Common myeloid progenitor, CD34-positive (primary cell): ENCODE data around the gene AP1B1.

Source experiments
- CTCF ChIA-PET: fragments of 350-600 bp; sonication (Branson Sonifier 250); formaldehyde crosslinking; loops from one replicate; lab custom pipeline; 2021; ENCODE audit warnings: antibody characterized with exemption; lab: Charles Lee
- POLR2A ChIA-PET: fragments of 350-600 bp; sonication (Branson Sonifier 250); formaldehyde crosslinking; loops from one replicate; lab custom pipeline; 2021; ENCODE audit warnings: antibody characterized with exemption; lab: Charles Lee
- DNase-seq, 3 donors: peaks; one replicate each; pipeline versions ENCODE4 v3.0.0 to v3.0.0-alpha.2; 2013
- H3K27ac ChIP-seq, 2 experiments: 1 replicate in 1 of 2; 2 replicates in 1 of 2; pipeline ENCODE4 v1.7.0; 2013; ENCODE audit warnings: inconsistent platforms in 2 of 2, low read length in 2 of 2, mild to moderate bottlenecking in 2 of 2, low read depth in 1 of 2, moderate library complexity in 1 of 2; ENCODE audit not compliant: severe bottlenecking in 2 of 2, insufficient read depth in 1 of 2, poor library complexity in 1 of 2
- H3K27me3 ChIP-seq, 5 experiments: replicated peaks in 2 of 5; 1 replicate in 3 of 5; 2 replicates in 2 of 5; pipeline versions ENCODE4 v1.6.1 to v1.7.0; 2013; ENCODE audit warnings: low read length in 4 of 5, mild to moderate bottlenecking in 2 of 5, moderate library complexity in 2 of 5, inconsistent platforms in 1 of 5; ENCODE audit not compliant: insufficient read depth in 5 of 5, control insufficient read depth in 4 of 5
- H3K36me3 ChIP-seq, 4 experiments: 1 replicate in 2 of 4; 2 replicates in 2 of 4; pipeline versions ENCODE4 v1.6.1 to v1.7.0; 2013; ENCODE audit warnings: low read length in 3 of 4, control low read depth in 1 of 4, mild to moderate bottlenecking in 1 of 4; ENCODE audit not compliant: control insufficient read depth in 4 of 4, insufficient read depth in 4 of 4
- H3K4me1 ChIP-seq, 4 experiments: 1 replicate in 3 of 4; 2 replicates in 1 of 4; pipeline versions ENCODE4 v1.6.1 to v1.7.1; 2013; ENCODE audit warnings: low read length in 3 of 4, mild to moderate bottlenecking in 3 of 4, control low read depth in 1 of 4, inconsistent platforms in 1 of 4, moderate library complexity in 1 of 4; ENCODE audit not compliant: control insufficient read depth in 4 of 4, insufficient read depth in 4 of 4; ENCODE audit errors: control extremely low read depth in 1 of 4
- H3K4me3 ChIP-seq, 7 experiments: 1 replicate in 4 of 7; 2 replicates in 3 of 7; pipeline versions ENCODE4 v1.5.1 to v1.7.0; 2013; ENCODE audit warnings: mild to moderate bottlenecking in 7 of 7, low read length in 6 of 7, moderate library complexity in 6 of 7, inconsistent platforms in 2 of 7, low read depth in 2 of 7, control low read depth in 1 of 7; ENCODE audit not compliant: insufficient read depth in 4 of 7, control insufficient read depth in 1 of 7; ENCODE audit errors: extremely low read depth in 1 of 7
- H3K9me3 ChIP-seq, 5 experiments: 1 replicate in 4 of 5; 2 replicates in 1 of 5; pipeline versions ENCODE4 v1.6.1 to v1.7.1; 2013; ENCODE audit warnings: low read length in 4 of 5, mild to moderate bottlenecking in 2 of 5, inconsistent platforms in 1 of 5, low read depth in 1 of 5, moderate library complexity in 1 of 5; ENCODE audit not compliant: control insufficient read depth in 4 of 5, insufficient read depth in 2 of 5; ENCODE audit errors: control extremely low read depth in 1 of 5
- WGBS: methylation state at CpG from one replicate; pipeline ENCODE4 v1.1.5; 2013; ENCODE audit not compliant: insufficient coverage; 5-methylcytosine and 5-hydroxymethylcytosine counted together

Gene AP1B1

DNA sequence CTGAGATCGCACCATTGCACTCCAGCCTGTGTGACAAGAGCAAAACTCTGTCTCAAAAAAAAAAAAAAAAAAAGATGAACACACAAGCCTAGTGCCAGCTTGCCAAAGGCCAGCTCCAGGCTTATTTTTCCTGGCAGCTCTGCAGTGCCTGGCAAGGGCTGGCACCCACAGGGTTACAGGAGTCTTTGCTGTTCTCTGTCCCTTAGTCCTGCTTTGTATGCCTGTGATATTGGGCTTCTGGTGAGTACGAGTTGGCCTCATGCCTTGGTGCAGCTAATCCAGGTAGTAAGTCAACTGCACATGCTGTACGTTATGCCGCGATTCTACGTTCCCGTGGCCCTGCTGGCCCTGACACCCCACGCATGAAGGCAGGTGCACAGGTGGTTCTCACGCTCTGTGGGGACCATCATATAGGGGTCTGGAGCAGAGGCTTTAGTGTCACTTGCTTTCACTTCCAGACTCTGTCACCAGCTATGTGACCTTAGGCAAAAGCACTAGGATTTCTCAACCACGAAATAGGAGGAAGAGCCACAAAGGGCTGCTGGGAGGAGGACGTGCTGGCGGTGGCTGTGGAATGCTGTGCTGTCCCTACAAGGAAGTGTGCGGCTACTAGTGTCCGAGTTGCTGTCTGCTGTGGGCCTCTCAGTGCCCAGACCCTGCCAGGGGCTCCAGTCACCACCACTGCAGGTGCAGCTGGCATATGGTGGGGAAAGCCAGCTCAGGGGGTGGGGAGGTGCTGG lies 51.4 kb downstream of the AP1B1 start:
- ChIA-PET POLR2A (interaction anchor here (0.5 to 1.1 kb wide), 2 partner anchors 10 to 30 kb away, joined by 4 to 5 read pairs; no protein-coding TSS in a partner anchor), CTCF (interaction anchor here (1.1 to 1.2 kb wide), 2 partner anchors 11 to 21 kb away, joined by 3 to 4 read pairs; no protein-coding TSS in a partner anchor)
- Histone ChIP-seq H3K27ac (no peak overlapping the region), H3K4me1 (no peaks in the 10 kb centered on the region), H3K36me3 (peaks cover 8 to 96% (median 77%) of the 10 kb centered on the region in 4 experiments), H3K27me3 (no peaks in the 10 kb centered on the region), H3K4me3 (no peak overlapping the region), H3K9me3 (no peaks in the 10 kb centered on the region)
- DNase-seq: no peak
- WGBS: 98% methylated on average over 14 of the region's 14 CpGs

DNA sequence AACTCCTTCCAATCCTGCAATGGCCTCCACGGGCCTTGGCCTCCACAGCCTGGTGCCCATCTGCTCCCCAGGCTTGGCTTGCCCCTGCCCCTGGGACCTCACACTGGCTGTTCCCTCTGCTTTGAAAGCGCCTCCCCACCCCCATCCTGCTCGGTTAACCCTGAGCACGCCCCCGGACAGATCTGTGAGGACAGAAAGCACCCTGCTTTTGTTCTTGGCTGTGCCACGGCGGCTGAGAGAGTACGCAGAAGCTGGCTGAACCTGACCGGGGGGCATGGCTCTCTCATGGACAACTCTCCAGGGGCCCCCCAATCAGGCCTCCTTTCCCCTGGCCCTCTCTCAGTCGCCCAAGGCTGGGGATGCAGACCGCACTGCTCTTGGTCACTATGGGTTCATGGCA lies 52.7 kb downstream of the AP1B1 start:
- no peak for DNase-seq
- CTCF ChIA-PET: interaction anchor here (1.1 to 1.2 kb wide), 2 partner anchors 15 to 22 kb away, joined by 4 read pairs; no protein-coding TSS in a partner anchor
- POLR2A ChIA-PET: no interaction called here
- no peaks in the 10 kb centered on the region for H3K9me3 ChIP-seq
- H3K4me1 ChIP-seq: no peaks in the 10 kb centered on the region
- H3K27ac ChIP-seq: no peak overlapping the region
- no peaks in the 10 kb centered on the region for H3K27me3 ChIP-seq
- no peak overlapping the region for H3K4me3 ChIP-seq
- 97% methylated on average over 11 of the region's 11 CpGs for WGBS
- peaks cover 8 to 96% (median 77%) of the 10 kb centered on the region in 4 experiments for H3K36me3 ChIP-seq

DNA sequence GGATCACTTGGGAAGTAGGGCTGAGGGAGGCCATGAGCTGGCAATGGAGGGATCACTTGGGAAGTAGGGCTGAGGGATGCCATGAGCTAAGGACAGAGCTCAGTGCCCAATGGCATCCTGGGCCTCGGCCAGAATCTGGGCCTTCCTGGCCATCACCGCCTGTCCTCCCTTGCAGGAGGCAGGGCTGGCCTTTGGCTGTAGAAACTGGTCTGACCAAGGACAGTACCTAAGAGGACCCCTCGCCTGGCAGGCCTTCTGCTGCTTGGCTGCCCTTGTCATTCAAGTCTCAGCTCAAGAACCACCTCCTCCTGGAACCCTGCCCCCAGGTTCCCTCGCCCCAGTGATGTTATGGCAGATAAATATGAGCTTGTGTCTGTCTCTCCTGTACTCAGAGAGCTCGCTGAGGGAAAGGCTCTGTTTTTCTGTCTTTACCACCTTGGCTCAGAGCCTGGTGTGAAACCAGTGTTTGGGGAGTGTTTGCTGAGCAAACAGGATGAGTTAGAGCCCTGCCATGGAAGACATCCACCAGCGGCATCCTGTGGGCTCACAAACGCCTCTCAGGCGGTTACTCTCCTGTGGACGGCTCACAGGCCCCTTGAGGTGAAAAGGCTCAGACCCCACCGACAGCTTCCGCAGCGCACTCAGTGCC lies 53.5 kb downstream of the AP1B1 start:
- H3K9me3 ChIP-seq: no peaks in the 10 kb centered on the region
- ChIA-PET POLR2A (no interaction called here), CTCF (interaction anchor here (1.1 kb wide), 1 partner anchor 14 kb away, joined by 4 read pairs; no protein-coding TSS in a partner anchor)
- no peak overlapping the region for H3K27ac ChIP-seq
- DNase-seq: no peak
- H3K36me3 ChIP-seq: peaks cover 4 to 96% (median 73%) of the 10 kb centered on the region in 4 experiments
- H3K4me3 ChIP-seq: no peak overlapping the region
- H3K4me1 ChIP-seq: no peaks in the 10 kb centered on the region
- no peaks in the 10 kb centered on the region for H3K27me3 ChIP-seq
- 87% methylated on average over 11 of the region's 12 CpGs for WGBS

DNA sequence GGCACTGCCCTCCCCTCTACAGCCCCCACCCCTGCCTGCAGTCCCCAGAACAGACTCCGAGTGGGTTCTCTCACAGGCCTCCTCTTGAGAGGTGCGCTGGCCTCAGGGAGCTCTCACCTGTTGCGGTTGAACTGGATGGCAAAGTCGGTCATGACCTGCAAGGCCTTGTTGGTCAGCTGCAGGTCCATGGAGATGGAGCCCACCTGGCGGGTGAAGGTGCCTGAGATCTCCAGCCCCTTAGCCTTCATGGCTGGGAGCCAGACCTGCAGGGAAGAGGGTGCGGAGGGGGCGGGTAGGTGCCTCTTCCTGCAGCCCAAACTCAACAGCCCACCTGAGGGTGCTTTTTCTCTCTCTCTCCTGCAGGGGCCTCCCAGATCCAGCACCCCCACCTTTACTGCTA lies 54.2 kb downstream of the AP1B1 start:
- H3K27me3 ChIP-seq: no peaks in the 10 kb centered on the region
- no peak overlapping the region for H3K4me3 ChIP-seq
- peaks cover 4 to 95% (median 73%) of the 10 kb centered on the region in 4 experiments for H3K36me3 ChIP-seq
- no peak overlapping the region for H3K27ac ChIP-seq
- ChIA-PET CTCF (no interaction called here), POLR2A (no interaction called here)
- no peaks in the 10 kb centered on the region for H3K9me3 ChIP-seq
- no peak for DNase-seq
- no peaks in the 10 kb centered on the region for H3K4me1 ChIP-seq
- WGBS: 100% methylated on average over 5 of the region's 7 CpGs

DNA sequence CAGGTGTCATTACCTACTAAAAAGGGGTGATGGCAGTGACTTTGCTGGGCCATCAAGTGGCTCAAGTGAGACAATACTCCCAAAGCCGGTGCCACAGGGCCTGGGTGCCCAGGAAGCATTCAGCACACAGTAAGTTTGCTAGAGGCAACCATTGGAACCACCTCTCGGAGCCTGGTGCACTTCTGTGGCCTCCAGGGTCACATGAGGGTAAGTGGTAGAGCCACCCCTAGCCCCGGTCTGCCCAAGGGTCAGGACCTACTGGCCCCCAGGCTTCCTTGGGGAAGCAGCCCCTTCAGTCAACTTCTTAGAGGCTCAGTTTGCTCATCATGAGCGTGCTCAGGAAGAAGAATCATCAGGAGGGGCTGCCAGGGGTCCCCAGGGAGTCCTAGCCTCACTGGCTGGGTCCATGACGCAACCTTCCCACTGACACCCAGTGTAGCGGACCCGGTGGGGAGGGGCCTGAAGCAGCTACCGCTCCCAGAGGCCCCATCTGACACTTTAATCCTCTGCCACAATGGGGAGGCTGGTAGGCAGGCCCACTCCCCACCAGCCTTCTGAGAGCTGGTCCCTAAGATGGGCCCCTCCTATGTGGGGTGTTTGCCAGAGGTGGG lies 55.4 kb downstream of the AP1B1 start:
- H3K36me3 ChIP-seq: peaks cover 9 to 95% (median 71%) of the 10 kb centered on the region in 4 experiments
- DNase-seq: no peak
- CTCF ChIA-PET: interaction anchor here (0.5 to 0.7 kb wide), 2 partner anchors 9 to 303 kb away, joined by 3 to 4 read pairs; no protein-coding TSS in a partner anchor
- H3K9me3 ChIP-seq: no peaks in the 10 kb centered on the region
- H3K27ac ChIP-seq: no peak overlapping the region
- POLR2A ChIA-PET: no interaction called here
- no peaks in the 10 kb centered on the region for H3K27me3 ChIP-seq
- no peaks in the 10 kb centered on the region for H3K4me1 ChIP-seq
- no peak overlapping the region for H3K4me3 ChIP-seq
- WGBS: 96% methylated on average over 8 of the region's 8 CpGs

DNA sequence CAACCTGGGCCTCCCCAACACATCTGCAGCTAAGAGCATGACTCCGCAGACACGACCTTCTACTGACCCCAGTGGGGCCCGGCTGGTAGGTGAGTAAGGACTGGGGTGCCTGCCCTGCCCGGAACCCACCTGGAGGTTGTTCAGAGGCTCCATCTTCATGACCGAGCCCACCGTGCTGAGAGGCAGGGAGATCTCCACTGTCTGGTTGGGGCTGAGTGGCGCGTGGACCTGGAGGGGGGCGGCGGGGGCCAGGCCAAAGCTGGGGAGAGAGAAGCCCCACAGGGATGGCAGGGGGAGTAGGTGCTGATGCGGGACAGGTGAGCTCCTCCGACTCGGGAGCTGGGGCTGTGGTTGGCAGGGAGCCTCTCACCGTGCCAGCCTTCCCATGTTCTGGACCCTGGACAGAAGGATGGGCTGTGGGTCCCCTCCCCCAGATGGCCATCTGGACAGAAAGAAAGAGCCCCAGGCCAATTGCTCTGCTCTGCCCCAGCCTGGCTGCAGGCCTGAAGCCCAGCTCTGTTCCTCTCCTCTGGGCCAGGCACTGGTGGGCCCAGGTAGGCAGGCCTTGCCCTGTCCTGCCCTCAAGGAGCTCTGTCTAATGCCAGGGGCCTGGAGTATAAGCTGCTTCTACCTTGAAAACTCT lies 56.6 kb downstream of the AP1B1 start:
- Histone ChIP-seq H3K27ac (no peak overlapping the region), H3K27me3 (no peaks in the 10 kb centered on the region)

More for the DNA sequence above, 56.6 kb downstream of the AP1B1 start:
- ChIA-PET POLR2A (interaction anchor here (0.6 kb wide), 1 partner anchor 28 kb away, joined by 3 read pairs; no protein-coding TSS in a partner anchor), CTCF (interaction anchor here (0.8 kb wide), 1 partner anchor 12 kb away, joined by 4 read pairs; no protein-coding TSS in a partner anchor)
- Histone ChIP-seq H3K4me1 (no peaks in the 10 kb centered on the region), H3K9me3 (no peaks in the 10 kb centered on the region), H3K36me3 (peaks cover 7 to 95% (median 72%) of the 10 kb centered on the region in 4 experiments), H3K4me3 (no peak overlapping the region)
- WGBS: 94% methylated on average over 12 of the region's 14 CpGs
- DNase-seq: no peak
